Measurements from ENCODE around the gene RALGPS1.
A peak's percentile ranks its signal among the peaks of the same experiment; 100 is the strongest.

The RALGPS1 gene

GRCh38 chr9:127244609-127245601, 330.3 kb downstream of the RALGPS1 start:
- Mint-ChIP-seq H3K4me3 (peak overlapping the region; percentile 89), H3K27me3 (peaks cover 5% of the 10 kb centered on the region), H3K36me3 (ENCODE audit: low read depth) (no peaks in the 10 kb centered on the region), H3K4me1 (ENCODE audit: low read depth) (peaks cover 7% of the 10 kb centered on the region), H3K9me3 (no peaks in the 10 kb centered on the region), H3K27ac (peak overlapping the region; percentile 87)
- intact Hi-C loops (cut with micrococcal nuclease), result loop anchor here (2.0 kb wide), 1 partner anchor 20 kb away; no protein-coding TSS in a partner anchor

GRCh38 chr9:127245637-127246164, 331.1 kb downstream of the RALGPS1 start:
- H3K4me3 Mint-ChIP-seq, result peak overlapping the region; percentile 89
- peak overlapping the region; percentile 87 for H3K27ac Mint-ChIP-seq
- no peaks in the 10 kb centered on the region for H3K36me3 Mint-ChIP-seq (ENCODE audit: low read depth)
- intact Hi-C loops (cut with micrococcal nuclease), result loop anchor here (2.0 kb wide), 1 partner anchor 21 kb away; no protein-coding TSS in a partner anchor
- H3K4me1 Mint-ChIP-seq (ENCODE audit: low read depth), result peaks cover 7% of the 10 kb centered on the region
- H3K27me3 Mint-ChIP-seq, result peaks cover 8% of the 10 kb centered on the region
- H3K9me3 Mint-ChIP-seq, result no peaks in the 10 kb centered on the region

GRCh38 chr9:127248241-127248640, 333.7 kb downstream of the RALGPS1 start:
- Mint-ChIP-seq H3K4me1 (ENCODE audit: low read depth) (peaks cover 7% of the 10 kb centered on the region), H3K27ac (no peak overlapping the region), H3K4me3 (no peak overlapping the region), H3K27me3 (peaks cover 10% of the 10 kb centered on the region), H3K9me3 (no peaks in the 10 kb centered on the region), H3K36me3 (ENCODE audit: low read depth) (no peaks in the 10 kb centered on the region)
- intact Hi-C loops (cut with micrococcal nuclease), result no loop called here

GRCh38 chr9:127249877-127250276, 335.3 kb downstream of the RALGPS1 start:
- H3K9me3 Mint-ChIP-seq, result no peaks in the 10 kb centered on the region
- H3K27ac Mint-ChIP-seq, result no peak overlapping the region
- H3K27me3 Mint-ChIP-seq, result peaks cover 16% of the 10 kb centered on the region
- H3K36me3 Mint-ChIP-seq (ENCODE audit: low read depth), result no peaks in the 10 kb centered on the region
- H3K4me3 Mint-ChIP-seq, result no peak overlapping the region
- H3K4me1 Mint-ChIP-seq (ENCODE audit: low read depth), result peaks cover 7% of the 10 kb centered on the region
- intact Hi-C loops (cut with micrococcal nuclease), result no loop called here

GRCh38 chr9:127250896-127251391, 336.4 kb downstream of the RALGPS1 start:
- Mint-ChIP-seq H3K27me3 (peaks cover 18% of the 10 kb centered on the region), H3K27ac (no peak overlapping the region), H3K4me1 (ENCODE audit: low read depth) (peaks cover 6% of the 10 kb centered on the region), H3K36me3 (ENCODE audit: low read depth) (no peaks in the 10 kb centered on the region), H3K9me3 (no peaks in the 10 kb centered on the region), H3K4me3 (no peak overlapping the region)
- intact Hi-C loops (cut with micrococcal nuclease), result no loop called here

GRCh38 chr9:127252410-127253318, 338.1 kb downstream of the RALGPS1 start:
- intact Hi-C loops (cut with micrococcal nuclease), result no loop called here

GRCh38 chr9:127253446-127253845, 338.9 kb downstream of the RALGPS1 start:
- Mint-ChIP-seq H3K36me3 (ENCODE audit: low read depth) (no peaks in the 10 kb centered on the region), H3K27ac (no peak overlapping the region), H3K4me1 (ENCODE audit: low read depth) (no peaks in the 10 kb centered on the region), H3K27me3 (peaks cover 17% of the 10 kb centered on the region), H3K4me3 (no peak overlapping the region), H3K9me3 (no peaks in the 10 kb centered on the region)
- intact Hi-C loops (cut with micrococcal nuclease), result no loop called here

More at GRCh38 chr9:127252410-127253318, 338.1 kb downstream of the RALGPS1 start:
- Mint-ChIP-seq H3K27ac (no peak overlapping the region), H3K9me3 (no peaks in the 10 kb centered on the region), H3K4me1 (ENCODE audit: low read depth) (no peaks in the 10 kb centered on the region), H3K4me3 (no peak overlapping the region), H3K27me3 (peaks cover 17% of the 10 kb centered on the region), H3K36me3 (ENCODE audit: low read depth) (no peaks in the 10 kb centered on the region)

GRCh38 chr9:127255692-127256091, 341.1 kb downstream of the RALGPS1 start:
- Mint-ChIP-seq H3K4me1 (ENCODE audit: low read depth) (no peaks in the 10 kb centered on the region), H3K27me3 (peaks cover 12% of the 10 kb centered on the region), H3K4me3 (no peak overlapping the region), H3K36me3 (ENCODE audit: low read depth) (no peaks in the 10 kb centered on the region), H3K9me3 (no peaks in the 10 kb centered on the region), H3K27ac (no peak overlapping the region)
- intact Hi-C loops (cut with micrococcal nuclease), result no loop called here

- Mint-ChIP-seq H3K27me3 (peaks cover 11% of the 10 kb centered on the region), H3K27ac (no peak overlapping the region), H3K9me3 (no peaks in the 10 kb centered on the region), H3K36me3 (ENCODE audit: low read depth) (no peaks in the 10 kb centered on the region), H3K4me1 (ENCODE audit: low read depth) (no peaks in the 10 kb centered on the region), H3K4me3 (no peak overlapping the region)
- intact Hi-C loops (cut with micrococcal nuclease), result no loop called here
These were observed 341.7 kb downstream of the RALGPS1 start for GRCh38 chr9:127256324-127256723.

GRCh38 chr9:127258606-127259471, 344.3 kb downstream of the RALGPS1 start:
- Mint-ChIP-seq H3K36me3 (ENCODE audit: low read depth) (no peaks in the 10 kb centered on the region), H3K4me1 (ENCODE audit: low read depth) (no peaks in the 10 kb centered on the region), H3K4me3 (no peak overlapping the region), H3K27ac (no peak overlapping the region), H3K27me3 (peaks cover 6% of the 10 kb centered on the region), H3K9me3 (no peaks in the 10 kb centered on the region)
- intact Hi-C loops (cut with micrococcal nuclease), result no loop called here

GRCh38 chr9:127262602-127263001, 348.0 kb downstream of the RALGPS1 start:
- Mint-ChIP-seq H3K27me3 (peaks cover 4% of the 10 kb centered on the region), H3K27ac (no peak overlapping the region), H3K4me1 (ENCODE audit: low read depth) (no peaks in the 10 kb centered on the region), H3K9me3 (no peaks in the 10 kb centered on the region), H3K36me3 (ENCODE audit: low read depth) (no peaks in the 10 kb centered on the region), H3K4me3 (no peak overlapping the region)
- intact Hi-C loops (cut with micrococcal nuclease), result no loop called here

- Mint-ChIP-seq H3K27me3 (peaks cover 5% of the 10 kb centered on the region), H3K36me3 (ENCODE audit: low read depth) (no peaks in the 10 kb centered on the region), H3K9me3 (no peaks in the 10 kb centered on the region), H3K4me1 (ENCODE audit: low read depth) (no peaks in the 10 kb centered on the region), H3K27ac (no peak overlapping the region), H3K4me3 (no peak overlapping the region)
- intact Hi-C loops (cut with micrococcal nuclease), result no loop called here
These were observed 348.7 kb downstream of the RALGPS1 start for GRCh38 chr9:127263237-127263636.

GRCh38 chr9:127263664-127264063, 349.1 kb downstream of the RALGPS1 start:
- Mint-ChIP-seq H3K36me3 (ENCODE audit: low read depth) (no peaks in the 10 kb centered on the region), H3K27ac (no peak overlapping the region), H3K4me3 (no peak overlapping the region), H3K4me1 (ENCODE audit: low read depth) (no peaks in the 10 kb centered on the region), H3K27me3 (peaks cover 6% of the 10 kb centered on the region), H3K9me3 (no peaks in the 10 kb centered on the region)
- intact Hi-C loops (cut with micrococcal nuclease), result no loop called here
